ENCODE data around the gene PDE7B. TPM values are rescaled to one million over a fixed set of nuclear protein-coding genes. Genes with fewer than 3 reads are reported as not detected.

PDE7B gene
- total and polyA plus RNA-seq, 4 donors = 0.26 to 3.7 (median 1.8) TPM

GRCh38 chr6:135837735-135838449 is 13.6 kb upstream of the PDE7B start:
- no peaks in the 10 kb centered on the region for H3K9me3 ChIP-seq (ENCODE audit: control insufficient read depth in 4 of 4, insufficient read depth in 3 of 4, low read length in 3 of 4)
- DNase-seq (no peak), ATAC-seq (ENCODE audit: insufficient read depth, low FRiP score) (no peak)
- H3K4me1 ChIP-seq (ENCODE audit: control insufficient read depth in 5 of 5, insufficient read depth in 5 of 5, low read length in 5 of 5) = peaks cover 0 to 5% (median 0%) of the 10 kb centered on the region in 5 donors
- no peak overlapping the region for H3K27ac ChIP-seq (ENCODE audit: low read depth in 1 of 2, low read length in 1 of 2)
- no peak overlapping the region for H3K4me3 ChIP-seq
- 86 to 95% methylated on average over 5 of the region's 5 CpGs for WGBS, 2 donors
- TF ChIP-seq CTCF (IDR thresholded peaks at IDR 0.05; ENCODE audit: control extremely low read depth, extremely low read depth) = no peak
- H3K36me3 ChIP-seq (ENCODE audit: control insufficient read depth in 4 of 4, insufficient read depth in 4 of 4, low read length in 4 of 4) = no peaks in the 10 kb centered on the region
- no peaks in the 10 kb centered on the region for H3K27me3 ChIP-seq (ENCODE audit: control insufficient read depth in 3 of 3, insufficient read depth in 3 of 3, low read length in 2 of 3)
- H3K9ac ChIP-seq (ENCODE audit: insufficient read depth in 1 of 2, low read length in 2 of 2) = no peak overlapping the region

DNA sequence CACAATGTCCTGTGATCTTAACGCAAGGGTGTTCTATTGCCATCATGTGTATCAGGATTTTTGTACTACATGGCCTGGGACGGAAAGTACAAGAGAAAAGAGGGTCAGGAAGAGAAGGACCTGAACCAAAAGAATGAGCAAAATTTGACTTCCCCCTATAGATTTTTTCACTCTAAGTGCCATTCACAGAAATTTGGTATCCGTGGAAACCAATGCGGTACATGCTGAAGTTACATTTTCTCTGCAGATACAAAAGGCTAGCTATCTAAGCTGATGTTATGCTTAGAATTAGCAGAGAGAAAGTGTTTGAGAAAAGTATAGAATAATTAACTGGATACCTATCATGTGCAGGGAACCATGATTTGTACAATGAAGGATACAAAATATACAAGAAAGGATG is 12.4 kb upstream of the PDE7B start:
- TF ChIP-seq CTCF (IDR thresholded peaks at IDR 0.05; ENCODE audit: control extremely low read depth, extremely low read depth) = no peak
- peaks cover 0 to 3% (median 0%) of the 10 kb centered on the region in 4 donors for H3K9me3 ChIP-seq (ENCODE audit: control insufficient read depth in 4 of 4, insufficient read depth in 3 of 4, low read length in 3 of 4)
- H3K4me3 ChIP-seq = no peak overlapping the region
- H3K36me3 ChIP-seq (ENCODE audit: control insufficient read depth in 4 of 4, insufficient read depth in 4 of 4, low read length in 4 of 4) = no peaks in the 10 kb centered on the region
- no peaks in the 10 kb centered on the region for H3K4me1 ChIP-seq (ENCODE audit: control insufficient read depth in 5 of 5, insufficient read depth in 5 of 5, low read length in 5 of 5)
- WGBS, 2 donors = 90 to 95% methylated on average over 4 of the region's 4 CpGs
- no peak for DNase-seq
- no peak overlapping the region for H3K27ac ChIP-seq (ENCODE audit: low read depth in 1 of 2, low read length in 1 of 2)
- H3K27me3 ChIP-seq (ENCODE audit: control insufficient read depth in 3 of 3, insufficient read depth in 3 of 3, low read length in 2 of 3) = no peaks in the 10 kb centered on the region
- ATAC-seq (ENCODE audit: insufficient read depth, low FRiP score) = no peak
- H3K9ac ChIP-seq (ENCODE audit: insufficient read depth in 1 of 2, low read length in 2 of 2) = no peak overlapping the region

- WGBS, 2 donors = 85 to 92% methylated on average over 6 of the region's 6 CpGs
- Histone ChIP-seq H3K4me1 (ENCODE audit: control insufficient read depth in 5 of 5, insufficient read depth in 5 of 5, low read length in 5 of 5) (no peaks in the 10 kb centered on the region), H3K9ac (ENCODE audit: insufficient read depth in 1 of 2, low read length in 2 of 2) (no peak overlapping the region), H3K4me3 (no peak overlapping the region), H3K9me3 (ENCODE audit: control insufficient read depth in 4 of 4, insufficient read depth in 3 of 4, low read length in 3 of 4) (peaks cover 0 to 3% (median under 1%) of the 10 kb centered on the region in 4 donors), H3K27me3 (ENCODE audit: control insufficient read depth in 3 of 3, insufficient read depth in 3 of 3, low read length in 2 of 3) (no peaks in the 10 kb centered on the region), H3K36me3 (ENCODE audit: control insufficient read depth in 4 of 4, insufficient read depth in 4 of 4, low read length in 4 of 4) (no peaks in the 10 kb centered on the region), H3K27ac (ENCODE audit: low read depth in 1 of 2, low read length in 1 of 2) (no peak overlapping the region)
- ATAC-seq (ENCODE audit: insufficient read depth, low FRiP score) = no peak
- no peak for DNase-seq
- TF ChIP-seq CTCF (IDR thresholded peaks at IDR 0.05; ENCODE audit: control extremely low read depth, extremely low read depth) = no peak
Measured at GRCh38 chr6:135842618-135843392, 8.7 kb upstream of the PDE7B start.

Data from lung (tissue), 12 donors.